Measurements from ENCODE around the gene STAT5B. TPM values are rescaled to one million over a fixed set of nuclear protein-coding genes. Genes with fewer than 3 reads are reported as not detected.
"Not testable (repeated sequence)": the region's sequence is repeated elsewhere in the genome, so short reads cannot be mapped to it uniquely, and the experiment has no call there.

The STAT5B gene
- total and polyA plus RNA-seq, 10 donors: 26.4 to 171 (median 101) TPM

DNA sequence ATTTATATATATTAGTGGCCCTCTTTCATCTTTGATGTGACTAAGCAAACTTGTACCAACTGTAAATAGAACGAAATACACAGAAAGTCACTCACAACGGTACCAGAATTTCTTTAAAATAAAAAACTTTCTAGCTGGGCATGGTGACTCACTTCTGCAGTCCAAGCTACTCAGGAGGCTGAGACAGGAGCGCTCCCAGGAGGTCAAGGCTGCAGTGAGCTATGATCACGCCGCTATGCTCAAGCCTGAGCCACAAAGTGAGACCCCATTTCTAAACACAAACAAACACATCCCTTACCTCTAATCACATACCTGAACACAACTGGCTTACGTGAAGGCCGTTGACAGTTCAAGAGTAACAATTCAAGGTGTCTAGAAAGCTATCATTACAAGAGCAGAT lies 29.7 kb downstream of the STAT5B start:
- H3K36me3 ChIP-seq: no peaks in the 10 kb centered on the region
- peaks cover 32 to 91% (median 66%) of the 10 kb centered on the region in 6 donors for H3K4me1 ChIP-seq
- intact Hi-C loops (cut with DNase I; ENCODE audit: low total_unique reads): no loop called here
- peak overlapping the region in 7 of 8 donors; percentile 93 to 98 (median 96) for H3K27ac ChIP-seq
- H3K27me3 ChIP-seq (replicated peaks in 1 of 7): no peaks in the 10 kb centered on the region
- no peaks in the 10 kb centered on the region for H3K9me3 ChIP-seq
- WGBS, 5 donors: 45 to 55% (median 52%) methylated on average over 7 of the region's 7 CpGs
- H3K4me3 ChIP-seq: peak overlapping the region in 1 of 8 donors; percentile 16
- TF ChIP-seq, protein P1, sequence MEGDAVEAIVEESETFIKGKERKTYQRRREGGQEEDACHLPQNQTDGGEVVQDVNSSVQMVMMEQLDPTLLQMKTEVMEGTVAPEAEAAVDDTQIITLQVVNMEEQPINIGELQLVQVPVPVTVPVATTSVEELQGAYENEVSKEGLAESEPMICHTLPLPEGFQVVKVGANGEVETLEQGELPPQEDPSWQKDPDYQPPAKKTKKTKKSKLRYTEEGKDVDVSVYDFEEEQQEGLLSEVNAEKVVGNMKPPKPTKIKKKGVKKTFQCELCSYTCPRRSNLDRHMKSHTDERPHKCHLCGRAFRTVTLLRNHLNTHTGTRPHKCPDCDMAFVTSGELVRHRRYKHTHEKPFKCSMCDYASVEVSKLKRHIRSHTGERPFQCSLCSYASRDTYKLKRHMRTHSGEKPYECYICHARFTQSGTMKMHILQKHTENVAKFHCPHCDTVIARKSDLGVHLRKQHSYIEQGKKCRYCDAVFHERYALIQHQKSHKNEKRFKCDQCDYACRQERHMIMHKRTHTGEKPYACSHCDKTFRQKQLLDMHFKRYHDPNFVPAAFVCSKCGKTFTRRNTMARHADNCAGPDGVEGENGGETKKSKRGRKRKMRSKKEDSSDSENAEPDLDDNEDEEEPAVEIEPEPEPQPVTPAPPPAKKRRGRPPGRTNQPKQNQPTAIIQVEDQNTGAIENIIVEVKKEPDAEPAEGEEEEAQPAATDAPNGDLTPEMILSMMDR (IDR thresholded peaks at IDR 0.05 in 8 of 11, conservative IDR thresholded peaks at IDR 0.05 in 3 of 11): no peak
- TF ChIP-seq POLR2AphosphoS5 (IDR thresholded peaks at IDR 0.05): no peak
- no peak for TF ChIP-seq POLR2A (IDR thresholded peaks at IDR 0.05)
- DNase-seq: no peak

DNA sequence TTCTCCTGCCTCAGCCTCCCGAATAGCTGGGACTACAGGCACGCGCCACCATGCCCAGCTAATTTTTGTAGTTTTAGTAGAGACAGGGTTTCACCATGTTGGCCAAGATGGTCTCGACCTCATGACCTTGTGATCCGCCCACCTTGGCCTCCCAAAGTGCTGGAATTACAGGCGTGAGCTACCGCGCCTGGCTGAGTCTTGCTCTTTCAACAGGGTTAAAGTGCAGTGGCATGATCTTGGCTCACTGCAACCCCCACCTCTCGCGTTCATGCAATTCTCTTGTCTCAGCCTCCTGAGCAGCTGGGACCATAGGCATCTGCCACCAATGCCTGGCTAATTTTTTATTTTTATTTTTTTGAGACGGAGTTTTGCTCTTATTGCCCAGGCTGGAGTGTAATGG lies 31.0 kb downstream of the STAT5B start:
- H3K27ac ChIP-seq; H3K4me3 ChIP-seq; intact Hi-C loops (cut with DNase I; ENCODE audit: low total_unique reads); H3K36me3 ChIP-seq; H3K9me3 ChIP-seq; DNase-seq; H3K27me3 ChIP-seq (replicated peaks in 1 of 7): not testable (repeated sequence)
- H3K4me1 ChIP-seq: peaks cover 32 to 89% (median 54%) of the 10 kb centered on the region in 6 donors
- WGBS, 5 donors: 95 to 99% (median 96%) methylated on average over 10 to 11 of the region's 11 CpGs

DNA sequence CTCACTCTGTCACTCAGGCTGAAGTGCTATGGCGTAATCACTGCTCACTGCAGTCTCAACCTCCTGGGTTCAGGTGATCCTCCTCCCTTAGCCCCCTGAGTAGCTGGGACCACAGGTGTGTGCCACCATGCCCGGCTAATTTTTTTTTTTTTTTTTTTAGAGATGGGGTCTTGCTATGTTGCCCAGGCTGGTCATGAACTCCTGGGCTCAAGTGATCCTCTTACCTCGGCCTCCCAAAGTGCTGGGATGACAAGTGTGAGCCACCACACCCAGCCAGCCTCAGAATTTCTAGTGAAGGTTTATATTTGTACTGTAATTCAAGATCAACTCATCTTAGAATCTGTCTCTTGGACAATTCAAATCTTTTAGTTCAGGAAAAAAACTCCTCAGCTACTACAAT lies 32.1 kb downstream of the STAT5B start:
- WGBS, 5 donors: 91 to 99% (median 97%) methylated on average over 3 of the region's 3 CpGs
- H3K27me3 ChIP-seq (replicated peaks in 1 of 7); intact Hi-C loops (cut with DNase I; ENCODE audit: low total_unique reads); H3K9me3 ChIP-seq; H3K36me3 ChIP-seq; H3K27ac ChIP-seq; H3K4me3 ChIP-seq; DNase-seq: not testable (repeated sequence)
- H3K4me1 ChIP-seq: peaks cover 23 to 86% (median 43%) of the 10 kb centered on the region in 6 donors

DNA sequence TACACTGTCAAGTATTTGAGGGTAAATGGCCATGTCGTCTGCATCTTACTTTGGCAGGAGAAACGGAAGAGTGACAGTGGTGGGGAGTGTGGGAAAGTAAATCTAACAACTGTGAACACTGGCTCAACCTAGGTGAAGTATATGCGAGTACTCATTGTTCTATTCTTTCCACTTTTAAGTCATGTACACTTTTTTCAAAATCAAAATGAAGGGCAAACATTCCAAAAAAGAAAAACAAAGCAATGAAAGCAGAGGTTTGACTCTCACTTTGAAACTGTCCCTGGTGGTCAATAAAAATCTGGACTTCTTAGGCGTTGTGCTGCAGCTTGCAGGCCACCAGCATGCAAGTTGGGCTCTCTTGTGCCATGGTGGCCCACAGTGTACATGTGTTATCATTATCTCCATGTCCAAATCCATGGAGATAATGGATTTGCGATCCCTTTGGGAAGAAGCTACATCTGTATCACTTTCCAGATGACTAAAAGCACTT lies 32.7 kb downstream of the STAT5B start:
- peak overlapping the region in 5 of 8 donors; percentile 4 to 54 (median 42) for H3K27ac ChIP-seq
- 77 to 85% (median 82%) methylated on average over 5 of the region's 5 CpGs for WGBS, 5 donors
- no peaks in the 10 kb centered on the region for H3K9me3 ChIP-seq

DNA sequence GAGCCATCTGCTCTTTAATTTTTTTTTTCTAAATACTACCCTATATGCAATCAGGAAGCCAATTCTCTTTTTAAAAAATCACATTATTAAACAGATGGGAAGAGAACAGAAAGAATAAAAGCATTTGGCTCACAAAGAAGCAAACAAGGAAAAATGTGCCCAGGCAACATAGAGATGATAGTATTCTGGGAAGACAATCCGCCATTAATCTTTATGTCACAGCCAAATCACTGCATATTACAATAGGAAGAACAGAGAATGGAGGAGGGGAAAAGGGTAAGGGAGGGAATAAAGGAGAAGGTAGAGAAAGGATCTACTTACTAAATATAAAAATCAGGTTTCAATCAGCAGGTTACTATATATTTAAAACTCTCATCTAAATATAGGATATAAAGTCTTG lies 34.3 kb downstream of the STAT5B start:
- TF ChIP-seq POLR2AphosphoS5 (IDR thresholded peaks at IDR 0.05): no peak
- no peak for TF ChIP-seq POLR2A (IDR thresholded peaks at IDR 0.05)
- TF ChIP-seq, protein P1 (IDR thresholded peaks at IDR 0.05 in 8 of 11, conservative IDR thresholded peaks at IDR 0.05 in 3 of 11): no peak
- peaks cover 5 to 71% (median 24%) of the 10 kb centered on the region in 6 donors for H3K4me1 ChIP-seq
- no peaks in the 10 kb centered on the region for H3K9me3 ChIP-seq
- H3K27ac ChIP-seq: no peak overlapping the region
- no peaks in the 10 kb centered on the region for H3K27me3 ChIP-seq (replicated peaks in 1 of 7)
- DNase-seq: no peak
- H3K4me3 ChIP-seq: no peak overlapping the region
- WGBS, 5 donors: 93 to 100% (median 97%) methylated on average over 1 of the region's 1 CpG
- H3K36me3 ChIP-seq: no peaks in the 10 kb centered on the region
- intact Hi-C loops (cut with DNase I; ENCODE audit: low total_unique reads): no loop called here

More for the DNA sequence above, 32.7 kb downstream of the STAT5B start:
- H3K27me3 ChIP-seq (replicated peaks in 1 of 7): no peaks in the 10 kb centered on the region
- peaks cover 22 to 84% (median 41%) of the 10 kb centered on the region in 6 donors for H3K4me1 ChIP-seq
- intact Hi-C loops (cut with DNase I; ENCODE audit: low total_unique reads): no loop called here
- DNase-seq: no peak
- no peak overlapping the region for H3K4me3 ChIP-seq
- H3K36me3 ChIP-seq: no peaks in the 10 kb centered on the region
- TF ChIP-seq POLR2AphosphoS5 (IDR thresholded peaks at IDR 0.05): no peak
- TF ChIP-seq, protein P1 (IDR thresholded peaks at IDR 0.05 in 8 of 11, conservative IDR thresholded peaks at IDR 0.05 in 3 of 11): no peak
- TF ChIP-seq POLR2A (IDR thresholded peaks at IDR 0.05): no peak

DNA sequence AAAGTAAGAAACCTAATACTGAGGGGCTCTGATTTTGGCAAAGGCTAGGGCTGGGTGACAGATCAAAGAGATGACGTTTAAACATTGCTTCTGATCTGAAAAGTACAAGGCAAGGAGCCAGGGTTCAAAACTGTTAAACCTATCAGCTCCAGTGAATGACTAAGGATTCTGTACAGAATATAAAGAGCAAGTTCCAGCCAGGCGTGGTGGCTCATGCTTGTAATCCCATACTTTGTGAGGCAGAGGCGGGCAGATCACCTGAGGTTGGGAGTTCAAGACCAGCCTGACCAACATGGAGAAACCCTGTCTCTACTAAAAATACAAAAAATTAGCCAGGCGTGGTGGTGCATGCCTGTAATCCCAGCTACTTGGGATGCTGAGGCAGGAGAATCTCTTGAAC lies 35.3 kb downstream of the STAT5B start:
- H3K4me3 ChIP-seq; intact Hi-C loops (cut with DNase I; ENCODE audit: low total_unique reads); H3K9me3 ChIP-seq; H3K36me3 ChIP-seq; H3K27ac ChIP-seq; H3K27me3 ChIP-seq (replicated peaks in 1 of 7); DNase-seq: not testable (repeated sequence)
- WGBS, 5 donors: 82 to 92% (median 89%) methylated on average over 4 of the region's 4 CpGs
- H3K4me1 ChIP-seq: peaks cover 0 to 61% (median 15%) of the 10 kb centered on the region in 6 donors
